Gastroesophageal sphincter (tissue), 4 donors: ENCODE data around the gene PHF21B. TPM values are rescaled to one million over a fixed set of nuclear protein-coding genes. Genes with fewer than 3 reads are reported as not detected.

Experiments used
- ATAC-seq: fragments of 150-250 bp; one replicate; pipeline ENCODE4 v1.9.1; 2016; ENCODE audit warnings: mild to moderate bottlenecking, moderate library complexity
- H3K27ac ChIP-seq, 4 donors: fragments of 200-600 bp; sonication (generic) in 3 of 4; 1 replicate in 3 of 4; 2 replicates in 1 of 4; pipeline ENCODE4 v1.5.1; 2016 to 2019
- H3K27me3 ChIP-seq: fragments of 200-600 bp; sonication (generic); one replicate; pipeline ENCODE4 v1.5.1; 2019
- H3K36me3 ChIP-seq, 2 donors: fragments of 200-600 bp; sonication (generic); one replicate each; pipeline ENCODE4 v1.5.1; 2019; ENCODE audit warnings: control low read depth in 1 of 2
- H3K4me1 ChIP-seq, 3 donors: fragments of 200-600 bp; sonication (generic); 1 replicate in 2 of 3; 2 replicates in 1 of 3; pipeline ENCODE4 v1.5.1; 2016 to 2019; ENCODE audit warnings: control low read depth in 2 of 3
- H3K4me3 ChIP-seq, 2 donors: fragments of 200-600 bp; sonication (generic); one replicate each; pipeline ENCODE4 v1.5.1; 2019; ENCODE audit warnings: mild to moderate bottlenecking in 1 of 2, moderate library complexity in 1 of 2
- H3K9me3 ChIP-seq, 3 donors: fragments of 200-600 bp; sonication (generic); one replicate each; pipeline ENCODE4 v1.5.1; 2017 to 2019; ENCODE audit warnings: control low read depth in 2 of 3
- CTCF ChIP-seq, 4 experiments: fragments of 200-600 bp in 2 of 4; fragments of 450-650 bp in 2 of 4; sonication (generic) in 1 of 4; IDR thresholded peaks; one replicate each; pipeline ENCODE4 v1.5.1; 2017 to 2019; ENCODE audit warnings: antibody characterized with exemption in 4 of 4, mild to moderate bottlenecking in 2 of 4, moderate library complexity in 2 of 4
- EP300 ChIP-seq: sonication (generic); formaldehyde crosslinking; IDR thresholded peaks from one replicate; pipeline ENCODE4 v1.6.1; 2017; ENCODE audit warnings: antibody characterized with exemption, mild to moderate bottlenecking
- POLR2A ChIP-seq, 2 donors: fragments of 450-650 bp; IDR thresholded peaks; one replicate each; pipeline ENCODE4 v1.6.1; 2017; ENCODE audit warnings: antibody characterized with exemption in 2 of 2, mild to moderate bottlenecking in 2 of 2, moderate library complexity in 1 of 2
- POLR2AphosphoS5 ChIP-seq: sonication (generic); formaldehyde crosslinking; IDR thresholded peaks from one replicate; pipeline ENCODE4 v1.6.1; 2017; ENCODE audit warnings: antibody characterized with exemption
- WGBS, 2 donors: methylation state at CpG; one replicate each; pipeline ENCODE4 v1.1.5; 2018; ENCODE audit warnings: low coverage in 1 of 2; 5-methylcytosine and 5-hydroxymethylcytosine counted together
- total RNA-seq, 4 donors: library from RNA; depleted of rRNA; stranded (reverse); fragments of >200 nt; gene quantifications; one replicate each; pipeline ENCODE4 v1.1.0, GENCODE V29; 2016

The PHF21B gene
- total RNA-seq, 4 donors from 2014 or later = 0.31 to 5.1 (median 1.4) TPM

GRCh38 chr22:45045208-45045607 lies 35.4 kb upstream of the PHF21B start:
- H3K4me1 ChIP-seq = no peaks in the 10 kb centered on the region
- H3K9me3 ChIP-seq = peaks cover 0 to 7% (median 0%) of the 10 kb centered on the region in 3 donors
- H3K27me3 ChIP-seq = peaks cover 88% of the 10 kb centered on the region
- no peak for ATAC-seq
- TF ChIP-seq POLR2AphosphoS5 (no peak), CTCF (IDR thresholded peaks at IDR 0.05) (no peak), EP300 (no peak), POLR2A (IDR thresholded peaks at IDR 0.05) (no peak)
- no peak overlapping the region for H3K4me3 ChIP-seq
- H3K27ac ChIP-seq = no peak overlapping the region
- 35 to 43% methylated on average over 6 to 7 of the region's 7 CpGs for WGBS, 2 donors
- no peaks in the 10 kb centered on the region for H3K36me3 ChIP-seq

GRCh38 chr22:45042263-45042662 lies 32.5 kb upstream of the PHF21B start:
- no peak overlapping the region for H3K4me3 ChIP-seq
- peaks cover 73% of the 10 kb centered on the region for H3K27me3 ChIP-seq
- TF ChIP-seq POLR2A (IDR thresholded peaks at IDR 0.05) = no peak
- TF ChIP-seq CTCF (IDR thresholded peaks at IDR 0.05) = no peak
- TF ChIP-seq POLR2AphosphoS5 = no peak
- no peak for TF ChIP-seq EP300
- 75 to 92% methylated on average over 3 to 4 of the region's 8 CpGs for WGBS, 2 donors
- no peak for ATAC-seq
- H3K4me1 ChIP-seq = no peaks in the 10 kb centered on the region
- no peaks in the 10 kb centered on the region for H3K36me3 ChIP-seq
- H3K9me3 ChIP-seq = peaks cover 0 to 7% (median 0%) of the 10 kb centered on the region in 3 donors
- no peak overlapping the region for H3K27ac ChIP-seq

- ATAC-seq = no peak
- 59 to 60% methylated on average over 2 to 7 of the region's 8 CpGs for WGBS, 2 donors
- peaks cover 62% of the 10 kb centered on the region for H3K27me3 ChIP-seq
- H3K4me3 ChIP-seq = no peak overlapping the region
- H3K4me1 ChIP-seq = no peaks in the 10 kb centered on the region
- H3K9me3 ChIP-seq = peaks cover 0 to 3% (median 0%) of the 10 kb centered on the region in 3 donors
- H3K36me3 ChIP-seq = no peaks in the 10 kb centered on the region
- no peak overlapping the region for H3K27ac ChIP-seq
- TF ChIP-seq CTCF (IDR thresholded peaks at IDR 0.05) = no peak
- no peak for TF ChIP-seq POLR2A (IDR thresholded peaks at IDR 0.05)
- TF ChIP-seq EP300 = no peak
- TF ChIP-seq POLR2AphosphoS5 = no peak
Observed at GRCh38 chr22:45039133-45039532, 29.3 kb upstream of the PHF21B start.

GRCh38 chr22:45036154-45036553 lies 26.3 kb upstream of the PHF21B start:
- Histone ChIP-seq H3K27me3 (peaks cover 37% of the 10 kb centered on the region), H3K36me3 (no peaks in the 10 kb centered on the region), H3K9me3 (no peaks in the 10 kb centered on the region), H3K4me3 (no peak overlapping the region), H3K27ac (no peak overlapping the region), H3K4me1 (peaks cover 0 to 8% (median 0%) of the 10 kb centered on the region in 3 donors)
- no peak for TF ChIP-seq CTCF (IDR thresholded peaks at IDR 0.05)
- TF ChIP-seq EP300 = no peak
- no peak for TF ChIP-seq POLR2A (IDR thresholded peaks at IDR 0.05)
- no peak for TF ChIP-seq POLR2AphosphoS5
- no CpG with 5 or more reads among the region's 15 CpGs for WGBS, 2 donors
- peak; percentile 36 for ATAC-seq

GRCh38 chr22:45034821-45035220 lies 25.0 kb upstream of the PHF21B start:
- WGBS, 2 donors = 96 to 97% methylated on average over 7 of the region's 8 CpGs
- TF ChIP-seq POLR2A (IDR thresholded peaks at IDR 0.05) (no peak), EP300 (no peak), POLR2AphosphoS5 (no peak), CTCF (IDR thresholded peaks at IDR 0.05) (no peak)
- H3K4me1 ChIP-seq = peaks cover 0 to 8% (median 0%) of the 10 kb centered on the region in 3 donors
- peaks cover 29% of the 10 kb centered on the region for H3K27me3 ChIP-seq
- H3K9me3 ChIP-seq = no peaks in the 10 kb centered on the region
- no peak for ATAC-seq
- H3K36me3 ChIP-seq = no peaks in the 10 kb centered on the region
- H3K4me3 ChIP-seq = no peak overlapping the region
- H3K27ac ChIP-seq = no peak overlapping the region
